Measurements from ENCODE around the gene CD93.

CD93 gene

DNA sequence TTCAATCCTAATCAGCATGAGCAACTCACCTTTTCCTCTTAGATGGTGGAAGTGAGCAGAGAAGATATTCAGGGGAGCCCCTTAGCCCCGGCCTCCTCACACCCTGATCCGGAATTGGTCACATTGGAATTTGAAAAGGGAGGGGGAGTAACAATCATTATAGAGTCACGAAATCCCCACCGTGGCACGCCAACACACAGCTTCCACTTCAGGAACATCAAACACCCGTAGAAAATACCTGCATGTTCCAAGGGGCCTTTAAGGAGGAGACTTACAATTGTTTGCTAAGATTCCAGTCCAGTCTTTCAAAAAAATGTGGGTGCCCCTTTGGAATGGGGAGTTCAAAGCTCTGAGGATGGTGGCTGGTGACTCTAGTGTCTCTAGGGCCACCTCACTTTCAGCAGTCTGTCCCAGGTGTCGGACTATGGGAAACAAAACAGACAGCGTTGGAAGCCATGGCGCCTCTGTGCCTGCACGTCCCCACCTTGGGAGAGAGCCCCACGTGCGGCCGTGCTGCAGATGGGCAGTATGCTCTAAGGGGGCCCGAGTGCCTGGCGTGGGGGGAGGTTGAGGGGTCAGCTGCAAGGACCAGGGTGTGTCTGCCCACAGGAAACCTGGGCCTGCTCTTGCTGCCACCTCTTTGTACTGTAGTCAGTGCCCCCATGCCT lies 2.4 kb downstream of the CD93 start:
- DNase-seq (ENCODE audit: low read depth in 2 of 2) = no peak

- DNase-seq (ENCODE audit: low read depth in 2 of 2) = no peak
Observed at GRCh38 chr20:23082846-23083552, 3.1 kb downstream of the CD93 start.

GRCh38 chr20:23081263-23081819 lies 4.8 kb downstream of the CD93 start:
- DNase-seq (ENCODE audit: low read depth in 2 of 2) = no peak

DNA sequence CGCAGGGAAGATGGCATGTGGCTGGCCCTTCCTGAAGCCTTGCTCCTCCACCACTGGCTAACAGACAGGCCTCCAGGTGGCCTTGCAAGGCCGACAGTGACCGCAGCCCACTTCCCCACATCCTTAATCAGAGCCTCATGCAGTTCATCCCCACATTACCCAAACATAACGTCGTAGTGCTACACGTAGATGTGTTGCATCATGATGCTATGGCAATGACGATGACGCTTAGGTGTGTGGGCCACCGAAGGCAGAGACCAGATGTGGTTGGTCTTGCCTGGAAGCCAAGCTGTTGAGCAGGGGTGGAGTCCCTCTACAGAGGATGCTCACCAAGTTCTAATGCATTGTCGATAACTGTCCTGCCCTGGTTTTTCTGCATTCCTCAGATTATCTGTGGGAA lies 5.6 kb downstream of the CD93 start:
- no peak for DNase-seq (ENCODE audit: low read depth in 2 of 2)

- no peak for DNase-seq (ENCODE audit: low read depth in 2 of 2)
Observed at GRCh38 chr20:23079926-23080325, 6.2 kb downstream of the CD93 start.

GRCh38 chr20:23079016-23079351 lies 7.1 kb downstream of the CD93 start:
- DNase-seq (ENCODE audit: low read depth in 2 of 2) = no peak

DNA sequence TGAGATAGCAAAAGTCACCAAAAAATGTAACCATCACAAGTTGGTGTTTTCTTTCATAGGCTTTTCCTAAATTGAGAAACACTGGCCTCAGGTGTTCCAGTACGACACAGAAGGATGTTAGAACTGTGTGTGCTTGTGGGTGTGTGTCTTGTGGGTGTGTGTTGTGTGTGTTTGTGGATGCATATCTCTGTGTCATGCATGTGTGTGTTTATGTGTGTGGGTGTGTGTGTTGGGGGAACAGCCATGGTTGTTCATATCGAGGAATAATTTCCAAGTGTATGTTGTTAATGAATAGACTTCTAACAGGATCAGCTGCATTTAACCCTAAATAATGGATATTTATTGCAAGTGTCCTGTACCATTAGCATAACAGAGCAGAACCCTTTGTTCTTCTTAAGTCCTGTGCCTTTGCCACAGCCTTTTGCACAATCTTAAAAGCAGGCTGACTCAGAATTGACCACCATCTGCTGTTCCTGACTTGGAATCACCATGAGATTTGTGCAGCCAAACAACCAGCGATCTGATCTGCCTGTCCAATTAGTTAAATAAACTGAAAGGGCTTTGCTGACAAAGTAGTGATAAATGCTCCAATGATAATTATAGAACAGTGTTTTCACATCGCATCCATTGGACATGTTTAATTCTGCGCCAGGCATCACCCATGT lies 7.6 kb downstream of the CD93 start:
- no peak for DNase-seq (ENCODE audit: low read depth in 2 of 2)

- no peak for DNase-seq (ENCODE audit: low read depth in 2 of 2)
Observed at GRCh38 chr20:23077277-23077676, 8.8 kb downstream of the CD93 start.

DNA sequence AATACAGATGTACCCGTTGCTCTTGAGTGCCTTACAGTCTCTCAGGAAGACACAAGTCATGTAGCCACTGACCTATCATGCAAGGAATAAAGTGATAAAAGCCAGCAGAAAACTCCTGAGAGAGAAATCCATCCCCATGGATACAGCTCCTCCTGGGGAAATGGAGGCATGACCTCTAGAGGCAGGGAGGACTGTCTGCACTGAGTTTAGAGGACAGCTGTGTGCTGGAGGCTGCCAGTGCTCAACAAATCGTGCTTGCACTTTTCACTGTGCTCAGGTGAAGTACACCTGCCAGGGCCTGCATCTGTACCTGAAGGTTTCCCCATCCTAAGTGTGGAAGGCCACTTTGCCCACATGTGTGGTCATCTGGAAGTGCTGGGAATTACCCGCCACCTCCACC lies 12.1 kb downstream of the CD93 start:
- no peak for DNase-seq (ENCODE audit: low read depth in 2 of 2)

DNA sequence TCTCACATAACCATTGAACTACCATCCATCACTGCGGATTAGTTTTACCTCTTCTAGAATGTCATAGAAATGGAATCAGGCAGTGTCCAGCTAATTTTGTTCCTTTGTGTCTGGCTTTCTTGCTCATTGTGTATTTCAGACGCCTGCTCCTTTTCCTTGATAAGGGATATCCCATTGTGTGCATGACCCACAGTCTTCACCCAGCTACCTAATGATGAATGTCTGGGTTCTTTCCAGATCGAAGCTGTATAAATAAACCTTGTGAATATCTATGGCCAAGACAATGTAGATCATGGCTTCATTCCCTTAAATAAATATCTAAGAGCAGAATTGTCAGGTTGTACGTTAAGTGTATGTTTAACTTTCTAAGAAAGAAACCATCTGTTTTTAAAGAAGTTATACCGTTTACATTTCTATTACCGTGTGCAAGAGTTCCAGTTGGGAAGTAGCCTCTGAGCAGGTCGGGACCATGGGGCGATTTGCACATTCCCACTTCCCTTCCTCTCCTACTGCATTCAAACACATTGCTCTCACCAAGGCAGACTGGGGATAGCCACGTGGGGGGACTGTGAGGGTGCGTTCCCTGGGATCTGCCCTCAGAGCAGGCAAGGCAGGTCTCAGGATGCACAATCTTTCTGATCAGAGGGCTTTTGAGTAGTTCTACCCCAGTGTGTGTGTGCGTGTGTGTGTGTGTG lies 13.1 kb downstream of the CD93 start:
- DNase-seq (ENCODE audit: low read depth in 2 of 2) = no peak

- DNase-seq (ENCODE audit: low read depth in 2 of 2) = no peak
Observed at GRCh38 chr20:23071996-23072395, 14.1 kb downstream of the CD93 start.

- DNase-seq (ENCODE audit: low read depth in 2 of 2) = no peak
Observed at GRCh38 chr20:23071398-23071797, 14.7 kb downstream of the CD93 start.

DNA sequence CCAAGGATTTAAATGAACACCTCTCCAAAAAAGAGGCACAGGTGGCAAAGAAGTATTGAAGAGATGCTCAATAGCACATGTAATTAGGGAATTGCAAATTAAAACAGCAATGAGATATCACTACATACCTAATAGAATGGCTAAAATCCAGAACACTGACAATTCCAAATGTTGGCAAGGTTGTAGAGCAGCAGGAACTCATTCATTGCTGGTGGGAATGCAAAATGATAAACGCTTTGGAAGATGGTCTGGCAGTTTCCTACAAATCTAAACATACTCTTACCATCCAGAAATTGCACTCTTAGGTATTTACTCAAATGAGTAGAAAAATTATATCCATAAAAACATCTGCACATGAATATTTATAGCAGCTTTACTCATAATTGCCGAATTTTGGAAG lies 17.0 kb downstream of the CD93 start:
- DNase-seq (ENCODE audit: low read depth in 2 of 2) = no peak

DNA sequence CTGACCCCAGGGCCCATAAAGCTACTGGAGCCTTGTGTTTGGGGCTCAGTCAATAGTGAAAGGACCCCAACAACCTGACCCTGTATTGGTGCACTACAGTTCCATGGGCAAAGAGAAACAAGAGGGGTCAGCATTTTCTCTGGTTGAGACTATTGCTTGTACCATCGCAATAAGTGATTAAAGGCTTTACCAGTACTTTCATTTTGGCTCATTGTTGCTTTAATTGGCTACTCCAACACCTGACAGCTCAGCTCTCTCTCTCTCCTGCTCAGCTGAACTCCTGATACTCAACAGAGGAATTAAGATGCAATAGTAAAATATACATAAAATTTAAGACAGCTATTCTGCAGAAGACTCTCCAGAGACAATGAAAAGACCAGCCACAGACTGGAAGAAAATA lies 17.8 kb downstream of the CD93 start:
- DNase-seq (ENCODE audit: low read depth in 2 of 2) = no peak

GRCh38 chr20:23066772-23067171 lies 19.4 kb downstream of the CD93 start:
- no peak for DNase-seq (ENCODE audit: low read depth in 2 of 2)

- no peak for DNase-seq (ENCODE audit: low read depth in 2 of 2)
Observed at GRCh38 chr20:23065266-23066201, 20.6 kb downstream of the CD93 start.

GRCh38 chr20:23063581-23063980 lies 22.5 kb downstream of the CD93 start:
- DNase-seq (ENCODE audit: low read depth in 2 of 2) = no peak

GRCh38 chr20:23063168-23063567 lies 23.0 kb downstream of the CD93 start:
- DNase-seq (ENCODE audit: low read depth in 2 of 2) = no peak

- no peak for DNase-seq (ENCODE audit: low read depth in 2 of 2)
Observed at GRCh38 chr20:23062632-23063031, 23.5 kb downstream of the CD93 start.

DNA sequence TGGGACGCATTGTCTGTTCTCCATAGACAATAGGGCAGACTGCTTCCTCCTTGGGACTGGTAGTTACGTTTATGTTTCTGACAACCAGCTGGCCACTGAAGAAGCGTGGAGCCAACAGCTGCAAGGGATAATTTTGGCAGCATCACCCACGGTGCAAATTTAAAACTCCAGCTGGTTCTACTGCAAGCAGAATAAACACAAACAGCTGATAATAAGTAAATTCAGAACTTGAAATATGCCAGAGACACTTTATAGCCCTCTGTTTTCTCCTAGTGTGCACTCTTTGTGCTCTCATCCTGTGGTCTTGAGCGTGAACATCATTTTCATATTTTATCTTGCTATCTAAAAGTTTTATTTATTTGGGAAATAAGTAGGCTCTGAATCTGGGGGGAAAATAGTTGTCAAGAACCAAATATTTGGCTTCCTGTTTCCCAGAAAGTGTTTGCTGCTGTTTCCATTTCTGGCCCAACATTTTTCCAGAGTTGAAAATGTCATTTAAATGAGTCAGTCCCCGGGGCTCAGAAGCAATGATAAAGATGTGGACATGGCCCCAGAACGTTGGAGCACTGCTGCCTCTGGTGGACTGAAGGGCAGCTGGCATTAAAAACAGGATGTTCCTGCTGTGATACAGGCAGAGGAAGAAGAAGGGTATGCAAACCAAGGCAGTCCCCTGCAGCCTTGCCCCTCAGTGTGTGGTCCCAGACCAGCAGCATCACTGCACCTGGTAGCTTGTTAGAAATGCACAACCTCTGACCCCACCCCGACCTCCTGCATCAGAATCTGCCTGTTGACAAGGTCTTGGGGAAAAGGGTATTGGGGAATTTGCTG lies 24.2 kb downstream of the CD93 start:
- no peak for DNase-seq (ENCODE audit: low read depth in 2 of 2)
